NCI-H2081 treated with DMSO at 0.1 percent for 48 hours (cell line): ENCODE results near the gene MAST4.

Experiments
- DNase-seq: peaks from one replicate; lab custom pipeline; 2025; lab: John Stamatoyannopoulos, UW

Gene MAST4

DNA sequence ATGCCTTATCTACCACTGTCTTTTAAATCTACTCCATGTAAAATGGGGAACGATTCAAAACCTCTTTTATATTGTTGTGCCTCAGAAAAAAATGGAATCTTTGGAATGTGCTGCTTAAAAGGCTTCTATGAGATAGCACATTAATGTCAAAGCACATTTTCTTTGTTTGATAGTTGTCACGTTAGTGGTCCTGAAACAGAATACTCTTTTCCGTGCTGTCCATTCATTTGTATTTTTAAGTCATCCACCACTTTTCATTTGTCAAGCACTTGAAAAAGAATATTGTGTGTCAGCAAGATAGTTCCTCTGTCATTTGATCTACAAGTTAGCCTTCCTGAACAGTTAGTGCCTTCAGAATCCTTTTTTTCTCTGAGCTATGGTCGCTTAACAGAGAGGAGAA, 246.9 kb downstream of the MAST4 start:
- no peak for DNase-seq

DNA sequence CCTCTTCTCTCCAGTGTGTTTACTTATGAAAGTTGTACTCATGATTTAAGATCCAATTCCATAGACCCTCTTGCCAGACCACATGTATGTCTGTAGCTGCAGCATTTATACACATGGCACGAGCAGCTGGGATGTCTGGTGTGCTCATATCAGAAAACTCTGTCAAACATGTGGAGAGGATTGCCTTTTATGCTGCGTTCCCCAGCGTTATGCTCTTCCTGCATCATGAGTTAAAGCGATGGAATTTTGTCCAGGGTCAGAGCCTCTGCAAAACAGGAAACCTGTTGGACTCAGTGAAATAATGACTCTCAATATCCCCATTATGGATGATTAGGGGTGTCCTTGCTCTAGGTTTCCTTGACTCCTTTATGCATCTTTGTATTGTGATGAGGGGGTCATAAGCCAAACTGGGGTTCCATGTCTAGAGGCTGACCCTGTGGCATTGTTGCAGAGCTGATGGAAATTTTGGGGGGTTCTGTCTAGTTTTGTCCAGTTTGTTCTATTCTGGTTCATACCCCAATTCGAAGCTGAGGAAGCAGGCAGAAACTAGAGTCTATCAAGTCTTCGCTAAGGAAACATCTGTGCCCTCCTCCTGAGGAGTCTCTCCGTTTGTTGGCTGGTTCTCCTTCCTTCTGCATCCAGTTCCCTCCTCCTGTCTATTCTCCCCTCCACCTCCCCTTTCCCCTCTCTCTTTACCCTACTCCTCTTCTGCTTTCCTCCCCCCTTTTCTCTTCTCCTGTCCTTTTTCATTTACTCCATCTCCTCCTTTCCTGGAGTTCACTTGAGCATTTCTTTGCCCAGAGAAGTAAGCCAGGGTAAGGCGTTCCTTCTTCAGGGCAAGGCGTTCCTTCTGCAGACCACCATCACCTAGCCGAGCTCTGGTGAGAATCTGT, 252.8 kb downstream of the MAST4 start:
- DNase-seq = no peak

DNA sequence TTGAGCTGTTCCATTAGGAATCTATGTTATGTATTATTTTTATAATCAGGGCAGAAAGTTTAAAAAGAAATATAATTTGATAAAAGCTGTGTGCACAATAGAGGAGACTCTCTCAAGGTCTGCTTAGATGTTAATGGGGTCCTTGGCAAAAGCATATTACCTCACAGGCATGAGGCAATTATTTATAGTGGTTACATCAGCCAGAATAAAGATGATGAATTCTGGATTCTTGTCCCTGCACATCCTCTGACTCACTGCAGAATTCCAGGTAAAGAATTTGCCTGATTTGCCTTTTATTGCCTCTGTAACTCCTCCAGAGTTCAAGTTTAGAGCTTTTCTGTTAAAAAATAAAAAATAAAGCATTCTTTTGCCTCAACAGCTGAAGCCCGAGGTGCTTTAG, 253.6 kb downstream of the MAST4 start:
- no peak for DNase-seq

DNA sequence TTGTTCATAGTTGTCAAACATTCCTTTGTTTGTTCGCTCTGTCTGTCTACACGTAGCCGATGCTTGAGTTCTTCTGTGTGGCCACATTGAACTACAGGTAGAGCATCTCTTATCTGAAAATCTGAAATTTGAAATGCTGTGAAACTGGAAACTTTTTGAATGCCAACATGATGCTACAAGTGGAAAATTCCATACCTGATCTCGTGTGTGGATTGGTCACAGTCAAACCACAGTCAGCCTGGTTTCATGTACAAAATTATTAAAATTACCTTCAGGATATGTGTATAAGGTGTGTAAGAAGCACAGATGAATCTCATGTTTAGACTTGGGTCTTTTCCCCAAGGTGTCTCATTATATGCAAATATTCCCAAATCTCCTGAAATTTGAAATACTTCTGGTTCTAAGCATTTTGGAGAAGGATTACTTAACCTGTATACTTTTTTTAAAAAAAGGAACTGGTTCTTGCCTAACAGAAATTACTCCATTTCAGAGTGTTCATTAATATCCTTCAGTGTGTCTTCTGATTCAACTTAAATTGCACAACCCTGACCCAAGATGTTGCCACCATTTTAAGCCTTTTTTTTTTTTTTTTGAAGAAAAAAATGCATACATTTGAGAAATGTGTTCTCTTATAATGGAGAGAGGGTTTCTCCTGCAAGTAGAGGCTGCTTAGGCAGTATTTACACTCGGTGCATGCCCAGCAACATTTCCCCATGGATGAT, 254.3 kb downstream of the MAST4 start:
- no peak for DNase-seq

DNA sequence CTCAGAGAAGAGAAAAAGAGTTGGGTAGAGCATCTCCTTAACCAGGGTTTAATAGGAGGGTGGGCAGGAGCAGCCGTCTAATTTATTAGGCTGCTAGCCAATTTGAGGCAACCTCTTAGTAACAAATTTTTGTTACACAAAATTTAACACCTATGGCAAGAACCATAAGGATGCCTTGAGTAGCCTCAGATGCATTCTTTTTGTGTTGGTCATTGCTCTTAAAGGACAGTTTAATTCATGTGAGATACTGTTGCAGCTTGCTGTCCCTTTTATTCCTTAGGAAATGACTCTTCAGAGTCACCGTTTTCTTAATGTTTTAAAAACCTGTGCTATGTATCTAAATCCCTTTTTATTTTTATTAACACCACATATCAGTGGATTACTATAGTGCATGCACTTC, 255.1 kb downstream of the MAST4 start:
- no peak for DNase-seq

DNA sequence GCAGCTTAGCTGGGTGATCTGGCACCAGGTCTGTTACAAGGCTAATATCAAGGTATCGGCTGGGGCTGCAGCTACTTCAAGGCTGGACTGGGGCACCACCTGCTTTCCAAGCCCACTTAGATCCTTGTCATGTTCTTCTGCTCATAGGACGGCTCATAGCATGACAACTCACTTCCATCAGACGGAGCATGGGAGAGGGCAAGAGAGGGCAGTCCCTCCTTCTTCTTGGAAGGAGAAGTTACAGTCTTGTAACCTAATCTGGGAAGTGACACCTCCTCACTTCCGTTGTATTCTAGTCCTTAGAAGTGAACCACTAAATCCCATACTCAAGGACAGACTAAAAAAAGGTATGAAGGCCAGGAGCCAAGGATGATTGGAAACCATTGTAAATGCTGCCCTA, 258.2 kb downstream of the MAST4 start:
- DNase-seq = no peak

DNA sequence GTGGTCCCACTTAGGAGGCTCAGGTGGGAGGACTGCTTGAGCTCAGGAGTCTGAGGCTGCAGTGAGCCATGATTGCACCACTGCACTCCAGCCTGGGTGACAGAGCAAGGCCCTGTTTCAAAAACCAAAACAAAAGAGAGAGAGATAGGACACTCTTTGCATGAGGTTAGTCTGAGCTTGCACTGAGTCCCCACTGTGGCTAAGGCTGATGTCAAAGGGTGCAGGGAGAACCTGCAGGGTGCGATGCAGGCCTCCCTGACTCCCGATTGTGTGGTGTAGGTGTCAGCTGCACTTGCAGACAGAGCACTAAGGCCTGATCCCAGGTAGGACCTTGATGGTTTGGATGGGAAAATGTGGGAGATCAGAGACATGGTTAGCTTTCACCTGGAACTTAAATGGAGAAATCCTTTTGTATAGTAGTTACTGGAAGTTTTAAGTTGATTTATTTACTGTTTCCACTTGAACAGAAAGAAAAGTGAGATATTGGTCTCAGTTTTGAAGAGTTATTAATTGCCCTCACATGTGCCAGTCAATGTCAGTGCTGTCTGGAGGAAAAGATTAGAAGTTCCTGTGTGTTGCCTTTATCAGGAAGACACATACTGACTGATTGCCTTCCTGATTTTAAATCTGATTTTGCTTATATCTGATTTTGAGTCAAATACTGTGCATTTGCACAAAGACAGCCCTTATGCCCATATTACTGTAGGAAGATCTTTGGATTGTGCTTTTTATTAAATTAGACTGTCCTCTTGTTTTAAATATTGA, 260.0 kb downstream of the MAST4 start:
- DNase-seq = no peak

DNA sequence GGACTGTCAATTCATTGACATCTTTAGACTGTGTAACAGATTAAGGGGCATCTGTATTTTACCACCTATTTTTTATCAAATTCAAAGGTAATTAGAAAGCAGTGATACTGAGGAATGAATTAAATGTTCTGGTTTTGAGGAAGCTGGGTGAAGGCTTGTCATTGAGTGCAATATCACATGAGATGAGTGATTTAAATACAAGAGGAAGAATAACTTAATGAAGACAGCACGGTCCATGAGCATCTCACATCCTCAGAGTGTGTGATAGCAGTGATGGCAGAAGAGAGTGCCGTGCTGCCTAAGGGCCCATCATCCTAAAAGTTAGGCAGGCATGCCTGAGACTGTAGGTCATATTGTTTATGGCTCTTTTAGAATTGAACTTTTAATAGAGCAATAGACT, 263.3 kb downstream of the MAST4 start:
- DNase-seq = no peak

DNA sequence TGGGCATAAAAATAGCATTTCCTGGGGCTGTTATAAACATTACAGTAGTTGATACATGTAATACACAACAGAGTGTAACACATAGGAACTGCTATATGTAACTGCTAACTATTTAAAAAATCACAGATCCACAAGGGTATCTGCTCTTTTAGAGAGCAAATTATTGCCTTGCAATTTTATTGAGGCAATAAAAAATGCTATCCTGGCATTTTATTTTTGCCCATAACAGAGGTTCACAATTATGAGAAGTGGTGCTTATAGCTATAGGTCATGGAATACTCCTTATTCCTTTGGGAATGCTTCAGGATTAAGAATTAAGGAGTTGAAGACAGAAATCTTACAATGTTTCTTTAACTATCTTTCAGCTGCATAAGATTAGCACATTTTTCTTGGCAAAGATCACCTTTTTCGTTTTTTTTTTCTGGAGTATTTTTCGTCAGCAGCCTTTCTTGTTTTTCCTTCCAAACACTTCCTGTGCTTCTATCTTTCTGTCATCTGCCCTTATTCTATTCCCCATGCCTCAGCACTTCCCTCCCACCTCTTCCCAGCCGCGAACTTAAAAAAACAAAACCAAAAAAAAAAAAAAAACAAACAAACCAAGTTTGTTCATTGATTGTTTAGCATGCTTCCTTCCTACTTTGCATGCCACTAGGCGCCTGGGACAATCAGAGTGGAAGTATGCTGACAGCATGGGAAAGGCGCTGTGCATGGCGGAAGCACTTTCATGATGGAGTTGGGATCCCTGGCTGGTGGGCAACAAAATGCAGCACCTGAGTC, 264.2 kb downstream of the MAST4 start:
- no peak for DNase-seq

DNA sequence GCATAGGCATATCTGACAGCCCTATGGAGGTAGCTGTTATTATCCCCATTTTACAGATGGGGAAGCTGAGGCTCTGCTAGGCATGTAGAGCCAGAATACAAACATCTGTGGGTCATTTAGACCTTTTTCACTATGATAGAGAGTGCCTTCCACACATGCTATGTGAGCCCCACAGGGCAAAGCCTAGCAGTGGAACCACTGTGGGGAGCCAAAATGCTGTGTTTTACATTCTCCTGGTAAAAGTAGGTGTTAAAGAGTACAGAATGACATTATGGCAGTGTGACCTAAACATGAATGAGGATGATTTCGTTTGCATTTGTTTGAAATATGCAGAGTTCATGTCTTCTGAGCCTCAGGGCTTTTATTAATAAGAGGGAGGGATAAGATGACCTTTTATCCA, 265.2 kb downstream of the MAST4 start:
- DNase-seq = no peak

DNA sequence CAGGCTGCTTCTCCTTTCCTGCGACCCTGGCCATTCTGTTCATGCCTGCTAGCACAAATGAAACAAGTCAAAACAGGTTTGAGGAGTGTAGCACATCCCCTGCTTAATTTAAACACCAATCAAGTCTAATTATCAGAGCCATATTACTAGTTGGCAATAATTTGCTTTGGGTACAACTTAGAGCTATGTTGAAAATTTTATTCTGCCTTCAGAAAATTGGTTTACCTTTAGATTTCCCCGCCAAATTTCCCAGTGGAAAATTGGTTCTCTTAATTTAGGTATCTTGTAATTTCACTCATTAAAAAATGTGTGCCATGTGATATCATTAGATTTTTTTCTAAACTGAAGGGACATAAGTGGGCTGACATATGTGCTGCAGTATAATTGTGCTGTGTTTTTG, 265.8 kb downstream of the MAST4 start:
- no peak for DNase-seq

DNA sequence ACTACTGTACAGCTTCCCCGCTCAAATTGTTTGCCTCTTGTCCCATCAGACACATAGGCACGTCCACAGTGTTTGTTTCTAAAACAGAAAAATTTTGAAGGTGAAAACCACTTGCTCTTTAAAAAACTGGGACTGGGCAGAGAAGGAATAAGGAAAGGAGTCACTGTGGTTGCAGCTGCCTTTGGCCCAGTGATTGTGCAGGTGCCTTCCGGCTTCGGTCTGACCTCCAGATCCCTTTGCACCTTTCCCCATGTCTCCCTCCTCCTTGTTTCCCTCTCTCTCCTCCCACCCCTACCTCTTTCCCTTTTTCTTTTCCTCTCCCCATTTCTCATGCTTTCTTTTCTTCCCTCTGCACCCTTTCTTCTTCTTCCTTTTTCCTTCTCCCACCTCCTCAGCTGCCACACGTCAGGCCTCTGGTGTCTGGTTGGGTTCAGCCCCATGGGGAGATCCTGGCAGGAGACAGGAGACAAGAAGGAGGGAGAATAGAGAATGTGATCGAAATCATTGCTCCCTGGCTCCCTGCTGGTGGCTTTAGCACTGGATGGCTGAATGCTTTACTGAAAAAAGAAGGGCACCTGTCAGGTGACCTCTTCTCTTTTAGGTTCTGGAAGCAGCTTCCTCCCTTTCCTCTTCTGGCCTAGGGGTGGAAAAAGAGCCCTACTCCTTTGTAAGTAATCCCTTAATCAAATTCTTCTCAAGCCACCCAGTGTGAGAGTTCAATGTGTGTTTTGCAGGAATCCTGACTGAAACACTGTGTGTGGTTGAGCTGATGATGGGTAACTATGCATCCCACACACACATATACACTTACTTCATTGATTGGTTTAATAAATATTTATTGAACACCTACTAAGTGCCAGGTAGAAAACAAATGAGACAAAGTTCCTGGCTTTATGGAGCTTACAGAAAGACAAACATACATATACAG, 267.3 kb downstream of the MAST4 start:
- DNase-seq = no peak

DNA sequence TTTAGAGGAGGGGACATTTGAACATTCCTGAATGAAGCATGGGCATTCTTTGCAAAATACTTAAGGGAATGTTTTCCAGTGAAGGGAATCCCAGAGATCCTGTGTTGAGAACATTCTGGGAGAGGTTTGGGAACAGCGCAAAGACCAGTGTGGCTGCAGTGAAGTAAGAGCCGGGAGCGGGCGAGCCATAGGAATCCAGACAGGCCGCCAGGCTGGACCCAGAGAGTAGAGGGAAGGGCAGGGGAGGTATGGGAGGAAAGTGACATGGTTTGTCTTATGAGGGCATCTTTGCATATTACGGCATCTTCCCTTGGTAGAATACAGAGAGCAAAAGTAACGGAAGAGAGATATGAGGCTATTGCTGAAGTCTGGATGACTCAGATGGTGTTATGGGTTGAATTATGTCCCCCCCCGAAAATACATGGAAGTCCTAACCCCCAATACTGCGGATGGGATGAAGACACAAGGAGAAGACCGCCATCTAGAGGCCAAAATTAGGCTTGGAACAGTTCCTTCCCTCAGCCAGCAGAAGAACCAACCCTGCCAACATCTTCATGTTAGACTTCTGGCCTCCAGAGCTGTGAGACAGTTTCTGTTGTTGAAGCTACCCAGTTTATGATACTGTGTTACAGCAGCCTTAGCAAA, 268.2 kb downstream of the MAST4 start:
- no peak for DNase-seq

DNA sequence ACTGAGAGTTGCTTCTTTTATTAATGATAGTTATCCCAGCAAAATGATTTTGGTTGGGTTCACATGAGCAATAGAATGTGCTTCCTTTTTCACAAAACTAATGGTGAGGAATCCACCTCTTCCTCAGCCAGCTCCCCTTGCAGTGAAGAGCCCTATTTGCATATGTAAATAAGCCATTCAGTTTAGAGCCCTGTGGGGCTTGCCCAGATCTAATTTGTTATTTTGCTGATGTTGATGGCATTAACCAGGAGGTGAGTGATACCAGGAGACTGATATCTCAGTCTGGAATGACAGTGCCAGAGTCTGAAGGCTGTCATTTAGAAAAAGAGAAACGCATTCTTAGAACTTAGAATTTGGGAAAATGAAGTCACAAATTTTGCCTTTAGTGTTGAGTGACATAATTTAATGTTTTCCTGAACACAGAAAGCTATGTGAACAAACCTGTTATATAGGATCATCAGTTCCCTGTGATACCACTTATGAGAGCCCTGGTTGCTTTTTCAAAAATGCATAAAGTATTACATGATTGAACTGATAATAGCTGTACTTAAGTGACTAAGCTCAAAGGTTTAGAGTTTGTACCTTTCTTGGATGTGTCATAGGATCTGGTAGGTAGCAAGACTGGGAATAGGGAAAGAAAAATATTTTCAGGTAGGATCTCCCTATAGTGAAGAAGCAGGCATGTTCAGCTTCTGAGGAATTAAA, 271.6 kb downstream of the MAST4 start:
- no peak for DNase-seq

DNA sequence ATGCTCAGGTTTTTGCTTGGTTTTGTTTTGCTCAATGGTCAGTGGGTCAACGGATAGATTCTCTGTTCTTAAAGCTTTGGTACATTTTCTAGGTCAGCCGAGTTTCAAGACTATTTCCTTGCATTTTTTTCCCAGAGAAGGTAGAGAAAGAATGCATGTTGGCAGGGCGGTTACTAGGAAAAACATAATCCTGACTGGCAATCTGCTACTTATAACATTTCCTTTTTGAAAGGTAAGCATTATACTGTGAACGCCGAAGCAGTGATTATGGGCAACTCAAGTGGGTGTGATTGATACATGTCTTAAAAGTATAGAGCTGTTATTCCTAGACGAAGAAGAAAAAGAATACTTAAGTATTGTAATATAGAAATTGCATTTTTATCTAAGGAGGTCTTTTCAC, 273.2 kb downstream of the MAST4 start:
- DNase-seq = no peak

DNA sequence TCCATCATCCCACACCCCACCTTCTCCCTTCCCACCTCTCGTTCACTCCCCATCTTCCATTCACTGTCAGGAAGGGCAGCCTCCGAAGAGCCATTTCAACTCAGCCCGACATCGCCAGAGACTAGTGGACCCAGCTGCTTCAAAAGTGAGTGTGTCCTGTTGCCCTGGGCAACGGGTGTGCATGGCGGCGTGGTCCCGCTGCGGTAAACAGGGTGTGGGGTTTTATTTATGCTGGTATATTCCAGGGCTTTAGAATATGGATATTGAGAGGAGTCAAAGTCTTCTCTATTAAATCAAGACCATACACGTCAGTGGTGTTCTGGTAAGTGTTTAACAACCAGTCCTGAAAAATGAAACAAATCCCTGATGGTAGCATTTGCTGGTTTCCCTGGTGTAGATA, 274.5 kb downstream of the MAST4 start:
- no peak for DNase-seq

DNA sequence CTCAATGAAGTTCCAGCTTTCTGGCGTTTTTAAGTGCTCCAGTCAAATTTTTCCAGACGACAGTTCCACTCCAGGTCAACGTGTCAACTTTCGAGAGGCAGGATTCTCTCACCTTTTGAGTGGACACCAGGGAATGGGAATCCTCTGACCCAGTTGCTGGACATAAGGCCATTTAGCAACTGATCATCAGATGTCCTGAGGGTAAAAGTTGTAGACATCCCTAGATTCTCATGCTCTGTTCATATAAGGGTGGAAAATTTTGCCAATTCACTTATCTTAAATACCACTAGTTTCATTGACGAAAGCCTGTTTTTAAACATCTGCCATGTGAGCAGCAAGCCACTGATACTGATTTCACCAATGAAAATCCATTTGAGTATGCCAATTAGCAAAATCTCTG, 275.5 kb downstream of the MAST4 start:
- no peak for DNase-seq

DNA sequence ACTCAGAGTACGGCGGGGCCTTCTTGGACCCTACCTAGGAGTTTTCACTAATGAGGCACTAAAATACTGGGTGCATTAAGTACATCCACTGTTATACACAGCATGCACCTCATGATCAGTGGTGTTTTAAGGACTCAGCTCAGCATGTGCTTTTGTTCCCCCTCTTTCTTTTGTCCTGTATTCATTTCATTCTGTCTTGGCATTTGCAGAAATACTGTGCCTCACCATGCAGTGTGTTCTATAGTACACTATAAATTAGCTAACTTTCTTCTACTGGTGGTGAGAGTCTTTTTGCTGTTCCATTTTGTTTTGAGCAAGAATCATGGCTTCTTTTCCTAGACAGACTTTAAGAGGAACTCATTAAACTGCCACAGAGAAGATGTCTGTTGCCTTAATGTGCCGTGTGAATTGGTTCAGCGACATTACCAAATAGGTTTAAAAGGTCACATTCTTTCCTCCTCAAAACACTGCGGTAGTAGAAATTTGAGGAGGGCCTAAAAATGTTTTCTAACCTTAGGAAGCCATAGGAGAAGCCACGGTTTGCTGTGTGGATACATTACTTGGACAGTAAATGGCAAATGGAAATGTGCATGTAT, 276.6 kb downstream of the MAST4 start:
- no peak for DNase-seq

DNA sequence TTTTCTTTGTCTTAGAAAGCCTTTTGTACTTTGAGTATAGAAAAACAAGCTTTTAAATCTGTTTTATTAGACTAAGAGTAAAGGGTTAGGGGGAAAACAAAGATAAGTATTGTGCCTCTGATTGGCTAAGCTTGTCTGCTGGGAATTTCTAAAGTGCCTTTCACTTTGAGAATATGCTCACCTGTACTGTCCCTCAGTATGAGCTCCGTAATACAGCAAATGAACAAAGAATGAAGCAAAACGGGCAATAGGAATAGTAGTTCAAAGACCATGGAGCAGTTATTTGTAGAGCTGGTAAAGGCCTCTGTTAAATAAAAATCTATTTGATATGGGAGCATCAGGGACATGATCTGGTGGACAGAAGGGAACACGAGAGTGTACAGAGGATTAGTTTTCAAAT, 277.8 kb downstream of the MAST4 start:
- no peak for DNase-seq
